H1 (cell line): ENCODE results near the gene PARS2. TPM values are rescaled to one million over a fixed set of nuclear protein-coding genes. Genes with fewer than 3 reads are reported as not detected.

Experiments
- CTCF ChIA-PET: fragments of 300-600 bp; sonication (Branson Sonifier 250); formaldehyde crosslinking; loops from one replicate; lab custom pipeline; 2021; ENCODE audit not compliant: partially characterized antibody; lab: Charles Lee
- POLR2A ChIA-PET: fragments of 300-600 bp; sonication (Branson Sonifier 250); formaldehyde crosslinking; loops from one replicate; lab custom pipeline; 2021; ENCODE audit warnings: inconsistent platforms; ENCODE audit not compliant: partially characterized antibody; lab: Charles Lee
- DNase-seq, 2 experiments: peaks; one replicate each; pipeline versions ENCODE4 v3.0.0 to v3.0.0-alpha.2; 2010 to 2022; ENCODE audit warnings: low spot score in 2 of 2, low read depth in 1 of 2, mixed read lengths in 1 of 2
- FAIRE-seq: peaks from 2 replicates; lab custom pipeline; 2011; peaks lifted over from hg19 to GRCh38; lab: Jason Lieb, UNC
- H2AFZ ChIP-seq: 2 replicates; pipeline ENCODE4 v1.8.1; 2012; ENCODE audit warnings: low read length, inconsistent platforms
- H2AK5ac ChIP-seq: 2 replicates; pipeline ENCODE4 v1.6.1; 2013; ENCODE audit warnings: low read depth, low read length
- H2BK120ac ChIP-seq: replicated peaks from 2 replicates; pipeline ENCODE3; 2013; ENCODE audit warnings: low read depth, low read length, inconsistent platforms
- H2BK12ac ChIP-seq: 2 replicates; pipeline ENCODE4 v1.6.1; 2013; ENCODE audit warnings: low read depth, low read length
- H2BK15ac ChIP-seq: 2 replicates; pipeline ENCODE4 v1.6.1; 2013; ENCODE audit warnings: low read length
- H2BK20ac ChIP-seq: 2 replicates; pipeline ENCODE4 v1.6.1; 2013; ENCODE audit warnings: low read length
- H2BK5ac ChIP-seq: 2 replicates; pipeline ENCODE4 v1.6.1; 2013; ENCODE audit warnings: low read depth, low read length
- H3K14ac ChIP-seq: 2 replicates; pipeline ENCODE4 v1.6.1; 2013; ENCODE audit warnings: inconsistent platforms; ENCODE audit not compliant: insufficient read length
- H3K18ac ChIP-seq: 2 replicates; pipeline ENCODE4 v1.6.1; 2013; ENCODE audit warnings: low read length; ENCODE audit errors: extremely low read depth
- H3K23ac ChIP-seq: 2 replicates; pipeline ENCODE4 v1.6.1; 2013; ENCODE audit warnings: inconsistent platforms; ENCODE audit not compliant: insufficient read length
- H3K23me2 ChIP-seq: 2 replicates; pipeline ENCODE4 v1.6.1; 2013; ENCODE audit warnings: low read depth, low read length
- H3K27ac ChIP-seq: 2 replicates; pipeline ENCODE4 v1.6.1; 2011; ENCODE audit warnings: low read depth, low read length, inconsistent platforms
- H3K27me3 ChIP-seq, 4 experiments: replicated peaks in 1 of 4; 1 replicate in 1 of 4; 2 replicates in 3 of 4; pipeline versions ENCODE4 v1.6.1 to v1.8.1; 2011 to 2013; ENCODE audit warnings: low read length in 3 of 4, mild to moderate bottlenecking in 3 of 4, inconsistent platforms in 2 of 4, mixed read lengths in 2 of 4, moderate library complexity in 1 of 4; ENCODE audit not compliant: control insufficient read depth in 3 of 4, insufficient read depth in 3 of 4; ENCODE audit errors: extremely low read depth in 1 of 4
- H3K36me3 ChIP-seq, 4 experiments: 2 replicates each; pipeline versions ENCODE4 v1.6.1 to v1.8.1; 2011 to 2013; ENCODE audit warnings: mild to moderate bottlenecking in 4 of 4, low read length in 3 of 4, moderate library complexity in 2 of 4, control low read depth in 1 of 4, inconsistent platforms in 1 of 4; ENCODE audit not compliant: insufficient read depth in 4 of 4, control insufficient read depth in 2 of 4
- H3K4ac ChIP-seq: replicated peaks from 2 replicates; pipeline ENCODE3; 2013; ENCODE audit warnings: low read length, low read depth, mixed read lengths, inconsistent platforms; ENCODE audit not compliant: insufficient read length
- H3K4me1 ChIP-seq, 4 experiments: replicated peaks in 1 of 4; 1 replicate in 1 of 4; 2 replicates in 3 of 4; pipeline versions ENCODE4 v1.6.1 to v1.8.1; 2011 to 2013; ENCODE audit warnings: low read length in 3 of 4, inconsistent platforms in 2 of 4, mixed read lengths in 1 of 4; ENCODE audit not compliant: insufficient read depth in 4 of 4, control insufficient read depth in 3 of 4
- H3K4me2 ChIP-seq, 2 experiments: 2 replicates each; pipeline versions ENCODE4 v1.6.1 to v1.8.1; 2011 to 2013; ENCODE audit warnings: low read depth in 2 of 2, low read length in 2 of 2, control low read depth in 1 of 2, inconsistent platforms in 1 of 2, mild to moderate bottlenecking in 1 of 2; ENCODE audit not compliant: insufficient read depth in 1 of 2
- H3K4me3 ChIP-seq, 4 experiments: fragments of 200-600, 300-600 bp in 1 of 4; sonication (generic), shearing (Covaris generic), sonication (Bioruptor Twin) in 1 of 4; 2 replicates each; pipeline versions ENCODE4 v1.5.1 to v1.8.1; 2011 to 2016; ENCODE audit warnings: low read length in 4 of 4, low read depth in 3 of 4, control low read depth in 2 of 4, inconsistent platforms in 2 of 4, mild to moderate bottlenecking in 2 of 4, mixed read lengths in 1 of 4, moderate library complexity in 1 of 4; ENCODE audit not compliant: insufficient read depth in 2 of 4; ENCODE audit errors: extremely low read depth in 1 of 4
- H3K56ac ChIP-seq: replicated peaks from 2 replicates; pipeline ENCODE3; 2013; ENCODE audit warnings: low read depth, mild to moderate bottlenecking, mixed read lengths, low read length, inconsistent platforms; ENCODE audit not compliant: insufficient read length
- H3K79me1 ChIP-seq: 2 replicates; pipeline ENCODE4 v1.6.1; 2013; ENCODE audit warnings: low read depth, low read length, control low read depth
- H3K79me2 ChIP-seq, 2 experiments: 2 replicates each; pipeline versions ENCODE4 v1.6.1 to v1.8.1; 2012 to 2013; ENCODE audit warnings: low read length in 2 of 2, mild to moderate bottlenecking in 2 of 2, inconsistent platforms in 1 of 2; ENCODE audit not compliant: insufficient read depth in 2 of 2, control insufficient read depth in 1 of 2
- H3K9ac ChIP-seq, 4 experiments: replicated peaks in 1 of 4; 1 replicate in 1 of 4; 2 replicates in 3 of 4; pipeline versions ENCODE4 v1.6.1 to v1.8.1; 2011 to 2013; ENCODE audit warnings: low read depth in 3 of 4, low read length in 3 of 4, control low read depth in 2 of 4, mild to moderate bottlenecking in 2 of 4, moderate library complexity in 2 of 4, inconsistent platforms in 1 of 4; ENCODE audit errors: extremely low read depth in 1 of 4
- H3K9me3 ChIP-seq, 2 experiments: 2 replicates each; pipeline versions ENCODE4 v1.6.1 to v1.8.1; 2012 to 2013; ENCODE audit warnings: mild to moderate bottlenecking in 2 of 2, moderate library complexity in 2 of 2, control low read depth in 1 of 2, inconsistent platforms in 1 of 2, low read depth in 1 of 2, low read length in 1 of 2, mixed read lengths in 1 of 2; ENCODE audit not compliant: insufficient read depth in 2 of 2
- H4K20me1 ChIP-seq, 2 experiments: replicated peaks in 1 of 2; 2 replicates each; pipeline versions ENCODE3 to v1.8.1; 2011 to 2013; ENCODE audit warnings: inconsistent platforms in 2 of 2, low read length in 2 of 2, mild to moderate bottlenecking in 1 of 2; ENCODE audit not compliant: insufficient read depth in 2 of 2, control insufficient read depth in 1 of 2
- H4K5ac ChIP-seq: 2 replicates; pipeline ENCODE4 v1.6.1; 2013; ENCODE audit warnings: low read length, low read depth, mixed read lengths, inconsistent platforms; ENCODE audit not compliant: insufficient read length
- H4K8ac ChIP-seq: 2 replicates; pipeline ENCODE4 v1.8.0; 2013; ENCODE audit warnings: mild to moderate bottlenecking, moderate library complexity, low read length, inconsistent platforms; ENCODE audit not compliant: insufficient read depth; ENCODE audit errors: extremely low read depth
- H4K91ac ChIP-seq: replicated peaks from 2 replicates; pipeline ENCODE3; 2013; ENCODE audit warnings: low read length, mixed read lengths, inconsistent platforms; ENCODE audit not compliant: insufficient read length
- ATF3 ChIP-seq: IDR thresholded peaks from 2 replicates; pipeline ENCODE4 v1.6.1; 2011; ENCODE audit warnings: low read depth, mild to moderate bottlenecking, low read length; ENCODE audit not compliant: insufficient read depth
- CHD1 ChIP-seq: IDR thresholded peaks from 2 replicates; pipeline ENCODE4 v1.6.1; 2012; ENCODE audit warnings: low read depth, low read length, improper control_type of control experiment
- POLR2AphosphoS5 ChIP-seq: IDR thresholded peaks from 2 replicates; pipeline ENCODE4 v1.6.1; 2011; ENCODE audit warnings: low read depth, low read length
- POU5F1 ChIP-seq: IDR thresholded peaks from 2 replicates; pipeline ENCODE4 v1.6.1; 2011; ENCODE audit warnings: low read depth, mild to moderate bottlenecking, low read length, moderate library complexity
- SIN3A ChIP-seq, 2 experiments: IDR thresholded peaks in 1 of 2; conservative IDR thresholded peaks in 1 of 2; 2 replicates each; pipeline ENCODE4 v1.6.1; 2011 to 2012; ENCODE audit warnings: low read length in 2 of 2, improper control_type of control experiment in 1 of 2, low read depth in 1 of 2, mild to moderate bottlenecking in 1 of 2
- SIX5 ChIP-seq: IDR thresholded peaks from 2 replicates; pipeline ENCODE4 v1.6.1; 2011; ENCODE audit warnings: mild to moderate bottlenecking, low read depth, low read length
- WGBS, 2 experiments: shearing (Covaris generic) in 1 of 2; methylation state at CpG; one replicate each; pipeline versions ENCODE4 v1.1.6 to v1.1.7; 2013 to 2015; ENCODE audit warnings: low lambda C conversion rate in 2 of 2, mixed read lengths in 2 of 2, inconsistent platforms in 1 of 2, low coverage in 1 of 2, missing lambda C conversion rate in 1 of 2; ENCODE audit not compliant: insufficient replicate concordance in 2 of 2, insufficient coverage in 1 of 2, insufficient read length in 1 of 2; ENCODE audit errors: extremely low coverage in 1 of 2, missing lambda C conversion rate in 1 of 2; 5-methylcytosine and 5-hydroxymethylcytosine counted together
- polyA plus RNA-seq, 7 experiments: library from polyadenylated mRNA; depleted of rRNA in 3 of 7; stranded (reverse) in 5 of 7; unstranded in 2 of 7; fragments of >200 nt in 5 of 7; fragments of 200-250 nt in 2 of 7; gene quantifications; 1 replicate in 5 of 7; 2 replicates in 1 of 7; 4 replicates in 1 of 7; pipeline versions ENCODE4 v1.2.1 to v1.2.3, GENCODE V29; 2011 to 2013; ENCODE audit warnings: missing spikeins in 2 of 7, mixed read lengths in 2 of 7
- total RNA-seq: library from RNA; stranded (reverse); fragmentation: NEBNext Ultra II Directional; extraction: Animal tissue kit (Norgen Biotek cat#: 25700); gene quantifications from 2 replicates; pipeline ENCODE4 v1.2.1, GENCODE V29; 2021

PARS2 gene
- total and polyA plus RNA-seq, 2 of the 8 experiments (the other 6 are each of a cell fraction or from before 2014, with no cell fraction given) = 8.9 to 10.0 TPM

GRCh38 chr1:54757833-54758232 is 6.5 kb downstream of the PARS2 start:
- Histone ChIP-seq H4K91ac (no peak overlapping the region), H3K23me2 (no peaks in the 10 kb centered on the region), H4K8ac (no peak overlapping the region), H2BK15ac (no peak overlapping the region), H3K9ac (no peak overlapping the region), H3K27ac (no peak overlapping the region), H3K56ac (no peak overlapping the region), H3K27me3 (no peaks in the 10 kb centered on the region), H2BK20ac (no peak overlapping the region), H2AFZ (no peak overlapping the region), H3K36me3 (peaks cover 4 to 15% (median 7%) of the 10 kb centered on the region in 4 experiments; a peak in 6 of 8 replicates), H2AK5ac (no peak overlapping the region), H2BK5ac (no peak overlapping the region), H3K9me3 (no peaks in the 10 kb centered on the region), H4K5ac (no peak overlapping the region), H3K4ac (no peak overlapping the region), H3K4me3 (no peak overlapping the region), H2BK120ac (no peak overlapping the region), H3K4me1 (no peaks in the 10 kb centered on the region; a peak in 3 of 7 replicates), H3K79me1 (no peaks in the 10 kb centered on the region), H3K23ac (no peak overlapping the region), H4K20me1 (peaks cover 0 to 1% of the 10 kb centered on the region in 2 experiments), H3K18ac (no peak overlapping the region), H3K79me2 (peaks cover 0 to 2% of the 10 kb centered on the region in 2 experiments; a peak in 1 of 4 replicates), H3K4me2 (no peak overlapping the region), H2BK12ac (no peak overlapping the region), H3K14ac (no peak overlapping the region)
- DNase-seq (no peak), FAIRE-seq (no peak)
- ChIA-PET CTCF (interaction anchor here (2.2 kb wide), 1 partner anchor 34 kb away, joined by 12 read pairs; no protein-coding TSS in a partner anchor), POLR2A (no interaction called here)
- 94% methylated on average over 9 of the region's 9 CpGs; no CpG with 5 or more reads in 1 of the 2 experiments for WGBS, 2 experiments
- TF ChIP-seq CHD1 = no peak
- TF ChIP-seq SIX5 = no peak
- TF ChIP-seq ATF3 = no peak
- no peak for TF ChIP-seq POU5F1
- TF ChIP-seq SIN3A (conservative IDR thresholded peaks at IDR 0.05 in 1 of 2, IDR thresholded peaks at IDR 0.05 in 1 of 2; ENCODE audit: low read depth in 1 of 2, low read length in 2 of 2) = no peak
- TF ChIP-seq POLR2AphosphoS5 = no peak
